ENCODE data around the gene RIPOR3.
"Not testable (repeated sequence)": the region's sequence is repeated elsewhere in the genome, so short reads cannot be mapped to it uniquely, and the experiment has no call there.

RIPOR3 gene

DNA sequence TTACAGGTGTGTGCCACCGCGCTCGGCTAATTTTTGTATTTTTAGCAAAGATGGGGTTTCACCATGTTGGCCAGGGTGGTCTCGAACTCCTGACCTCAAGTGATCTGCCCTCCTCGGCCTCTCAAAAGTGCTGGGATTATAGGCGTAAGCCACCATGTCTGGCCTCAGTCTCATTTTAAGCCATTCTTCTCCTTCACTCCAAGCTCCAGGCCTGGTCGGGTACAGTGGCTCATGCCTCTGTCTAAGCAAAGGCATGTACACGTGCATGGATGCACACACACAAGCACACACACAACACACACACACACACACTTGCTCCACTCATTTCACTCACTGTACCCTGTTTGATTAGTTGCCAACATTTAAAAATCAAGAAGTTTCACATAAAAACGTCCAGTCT is 32.3 kb upstream of the RIPOR3 start:
- no peak for DNase-seq

DNA sequence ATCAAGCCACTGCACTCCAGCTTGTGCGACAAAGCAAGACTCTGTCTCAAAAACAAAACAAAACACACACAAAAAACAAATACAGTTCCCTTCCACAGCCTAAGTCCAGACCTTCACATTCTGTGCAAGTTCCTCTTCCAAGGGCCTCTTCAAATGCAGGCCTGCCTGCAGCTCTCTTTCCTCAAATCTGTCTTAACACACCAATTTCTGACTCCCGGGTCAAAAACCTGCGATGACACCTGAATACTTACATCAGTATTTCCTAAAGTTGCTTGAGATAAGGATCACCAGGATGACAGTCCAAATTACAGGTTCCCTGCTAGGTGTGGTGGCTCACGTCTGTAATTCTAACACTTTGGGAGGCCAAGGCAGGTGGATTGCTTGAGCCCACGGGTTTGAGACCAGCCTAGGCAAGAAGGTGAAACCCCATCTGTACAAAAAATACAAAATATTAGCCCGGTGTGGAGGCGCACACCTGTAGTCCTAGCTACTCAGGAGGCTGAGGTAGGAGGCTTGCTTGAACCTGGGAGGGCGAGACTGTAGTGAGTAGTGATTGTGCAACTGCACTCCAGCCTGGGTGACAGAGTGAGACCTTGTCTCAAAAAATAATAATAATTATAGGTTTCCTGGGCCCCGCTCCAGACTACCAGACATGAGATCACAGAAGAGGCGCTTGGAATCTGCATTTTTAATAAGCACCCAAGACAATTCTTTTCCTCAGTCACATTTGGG is 31.2 kb upstream of the RIPOR3 start:
- DNase-seq = no peak

DNA sequence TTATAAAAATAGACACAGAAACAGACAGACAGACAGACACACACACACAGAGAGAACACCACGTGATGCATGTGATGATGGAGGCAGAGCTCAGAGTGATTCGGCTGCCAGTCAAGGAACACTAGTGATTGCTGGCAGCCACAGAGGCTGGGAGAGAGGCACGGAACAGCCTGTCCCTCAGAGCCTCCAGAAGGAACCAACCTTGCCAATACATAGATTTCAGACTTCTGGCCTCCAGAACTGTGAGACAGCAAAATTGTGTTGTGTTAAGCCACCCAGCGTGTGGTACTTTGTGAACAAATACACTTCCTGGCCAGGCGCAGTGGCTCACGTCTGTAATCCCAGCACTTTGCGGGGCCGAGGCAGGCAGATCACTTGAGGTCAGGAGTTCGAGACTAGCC is 30.5 kb upstream of the RIPOR3 start:
- DNase-seq = no peak

DNA sequence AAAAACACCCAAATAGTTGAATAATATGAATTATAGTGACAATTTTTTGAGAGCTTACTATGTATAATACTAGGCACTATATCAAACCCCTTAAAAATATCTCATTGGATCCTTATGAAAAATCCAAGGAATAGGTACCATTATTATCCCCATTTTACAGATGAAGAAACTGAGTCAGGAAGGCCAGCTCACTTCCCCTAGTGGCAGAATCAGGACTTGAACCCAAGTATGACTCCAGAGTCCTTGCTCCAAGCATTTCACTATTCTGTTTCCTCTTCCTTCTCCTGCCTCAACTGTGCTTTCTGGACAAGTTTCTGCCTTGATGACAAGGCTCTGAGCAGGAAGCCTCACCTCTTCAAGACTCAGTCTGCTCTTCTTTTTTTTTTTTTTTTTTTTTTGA is 29.2 kb upstream of the RIPOR3 start:
- DNase-seq = no peak

DNA sequence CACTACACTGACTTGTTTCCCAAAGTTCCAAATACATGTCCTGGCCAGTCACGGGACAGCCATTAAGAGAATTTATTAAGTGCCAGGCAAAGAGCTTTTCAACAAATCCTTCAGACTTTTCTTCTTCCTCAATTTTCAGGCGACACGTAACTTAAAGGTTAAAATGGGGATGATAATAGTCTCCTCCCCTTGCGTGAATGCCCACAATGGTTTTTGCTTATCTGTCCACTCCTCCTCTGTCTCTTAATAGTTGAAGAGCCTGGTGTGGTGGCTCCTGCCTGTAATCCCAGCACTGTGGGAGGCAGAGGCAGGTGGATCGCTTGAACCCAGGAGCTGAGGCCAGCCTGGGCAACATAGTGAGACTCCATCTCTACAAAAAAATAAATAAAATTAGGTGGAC is 28.7 kb upstream of the RIPOR3 start:
- DNase-seq = no peak

DNA sequence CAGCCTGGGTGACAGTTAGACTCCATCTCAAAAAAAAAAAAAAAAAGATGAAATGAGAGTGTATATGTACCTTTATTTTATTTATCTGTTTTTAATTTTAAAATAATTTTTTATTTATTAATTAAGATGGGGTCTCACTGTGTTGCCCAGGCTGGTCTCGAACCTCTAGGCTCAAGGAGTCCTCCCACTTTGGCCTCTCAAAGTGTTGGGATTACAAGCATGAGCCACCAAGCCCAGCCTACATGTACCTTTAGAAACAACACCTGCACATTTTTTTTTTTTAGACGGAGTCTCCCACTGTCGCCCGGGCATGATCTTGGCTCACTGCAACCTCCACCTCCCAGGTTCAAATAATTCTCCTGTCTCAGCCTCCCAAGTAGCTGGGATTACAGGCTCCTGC is 28.0 kb upstream of the RIPOR3 start:
- no peak for DNase-seq

DNA sequence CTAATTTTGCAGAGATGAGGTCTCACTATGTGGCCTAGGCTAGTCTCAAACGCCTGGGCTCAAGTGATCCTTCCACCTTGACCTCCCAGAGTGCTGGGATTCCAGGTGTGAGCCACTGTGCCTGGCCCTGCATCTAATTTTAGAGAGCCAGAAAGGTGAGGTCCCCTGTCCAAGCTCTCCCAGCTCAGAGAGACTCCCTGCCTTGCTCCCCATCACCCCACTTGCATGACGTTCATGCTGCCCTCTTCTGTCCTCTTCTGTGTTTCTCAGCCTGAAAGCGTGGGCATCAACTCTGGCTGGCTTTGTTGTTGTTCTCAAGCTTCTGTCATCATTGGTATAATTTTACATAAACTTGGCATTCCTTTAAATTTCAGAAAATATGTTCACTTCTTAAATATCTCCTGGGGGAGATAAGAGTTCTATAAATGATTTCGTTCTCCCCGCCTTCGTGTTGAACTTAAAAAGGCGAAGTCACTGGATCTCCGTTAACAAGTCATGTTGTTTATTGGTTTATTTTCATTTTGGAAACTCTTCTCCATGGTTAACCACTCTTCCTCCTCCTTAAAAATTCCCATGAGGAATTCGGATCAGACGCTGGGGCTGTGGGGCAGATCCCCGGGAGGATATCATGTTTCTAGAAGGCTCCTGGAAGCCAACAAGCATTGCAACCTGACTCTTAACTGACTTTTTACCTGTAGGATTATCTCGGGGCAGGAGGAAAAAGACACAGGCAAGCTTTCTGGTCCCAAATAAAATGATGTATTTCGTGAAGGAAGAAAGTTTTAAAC is 26.8 kb upstream of the RIPOR3 start:
- DNase-seq = no peak

DNA sequence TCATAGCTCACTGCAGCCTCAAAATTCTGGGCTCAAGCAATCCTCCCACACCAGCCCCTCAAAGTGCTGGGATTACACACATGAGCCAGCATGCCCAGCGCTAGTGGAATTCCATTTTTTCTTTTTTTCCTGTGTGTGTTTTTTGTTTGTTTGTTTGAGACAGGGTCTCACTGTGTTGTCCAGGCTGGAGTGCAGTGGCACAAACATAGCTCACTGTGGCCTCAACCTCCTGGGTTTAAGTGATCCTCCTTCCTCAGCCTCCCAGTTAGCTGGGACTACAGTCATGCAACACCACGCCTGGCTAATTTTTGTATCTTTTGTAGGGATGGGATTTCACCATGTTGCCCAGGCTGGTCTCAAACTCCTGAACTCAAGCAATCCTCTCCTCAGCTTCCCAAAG is 26.0 kb upstream of the RIPOR3 start:
- no peak for DNase-seq

DNA sequence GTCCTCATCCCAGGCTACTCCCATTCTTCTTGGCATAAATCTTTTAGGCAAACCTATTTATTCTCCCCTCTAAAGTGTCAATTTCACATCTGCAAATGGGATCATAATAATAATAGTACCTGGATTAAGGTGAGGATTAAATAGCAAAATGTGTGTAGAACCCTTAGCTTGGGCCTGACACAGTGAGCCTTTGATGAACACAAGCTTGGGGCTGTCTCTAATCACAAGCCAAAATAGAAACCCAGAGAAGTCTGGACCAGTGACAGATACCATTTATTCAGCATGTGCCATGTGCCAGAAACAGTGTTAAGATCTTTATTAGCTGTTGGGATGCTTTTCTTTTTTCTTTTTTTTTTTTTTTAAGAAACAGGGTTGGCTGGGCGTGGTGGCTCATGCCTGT is 25.2 kb upstream of the RIPOR3 start:
- DNase-seq = no peak

DNA sequence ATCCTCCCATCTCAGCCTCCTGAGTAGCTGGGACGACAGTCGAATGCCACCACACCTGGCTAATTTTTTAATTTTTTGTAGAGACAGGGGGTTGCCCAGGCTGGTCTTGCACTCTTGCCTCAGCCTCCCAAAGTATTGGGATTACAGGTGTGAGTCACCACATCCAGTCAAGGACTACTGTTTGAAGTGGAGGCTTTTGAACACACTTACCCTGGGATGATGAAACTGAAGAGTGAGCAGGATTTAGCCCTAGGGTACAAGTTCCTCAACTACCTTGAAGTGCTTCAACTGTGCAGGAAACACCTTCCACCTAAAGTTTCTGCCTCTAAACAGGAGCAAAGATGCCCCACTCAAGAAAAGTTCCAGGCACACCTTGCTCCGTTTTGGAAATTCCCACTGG is 24.4 kb upstream of the RIPOR3 start:
- DNase-seq = no peak

DNA sequence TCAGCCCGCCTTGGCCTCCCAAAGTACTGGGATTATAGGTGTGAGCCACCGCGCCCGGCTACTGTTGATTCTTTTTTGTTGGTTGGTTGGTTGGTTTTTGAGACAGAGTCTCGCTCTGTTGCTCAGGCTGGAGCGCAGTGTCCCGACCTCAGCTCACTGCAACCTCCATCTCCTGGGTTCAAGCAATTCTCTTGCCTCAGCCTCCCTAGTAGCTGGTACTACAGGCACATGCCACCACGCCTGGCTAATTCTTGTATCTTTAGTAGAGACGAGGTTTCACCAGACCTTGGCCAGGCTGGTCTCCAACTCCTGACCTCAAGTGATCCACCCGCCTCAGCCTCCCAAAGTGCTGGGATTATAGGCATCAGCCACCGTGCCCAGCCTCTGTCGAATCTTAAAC is 23.1 kb upstream of the RIPOR3 start:
- not testable (repeated sequence) for DNase-seq

DNA sequence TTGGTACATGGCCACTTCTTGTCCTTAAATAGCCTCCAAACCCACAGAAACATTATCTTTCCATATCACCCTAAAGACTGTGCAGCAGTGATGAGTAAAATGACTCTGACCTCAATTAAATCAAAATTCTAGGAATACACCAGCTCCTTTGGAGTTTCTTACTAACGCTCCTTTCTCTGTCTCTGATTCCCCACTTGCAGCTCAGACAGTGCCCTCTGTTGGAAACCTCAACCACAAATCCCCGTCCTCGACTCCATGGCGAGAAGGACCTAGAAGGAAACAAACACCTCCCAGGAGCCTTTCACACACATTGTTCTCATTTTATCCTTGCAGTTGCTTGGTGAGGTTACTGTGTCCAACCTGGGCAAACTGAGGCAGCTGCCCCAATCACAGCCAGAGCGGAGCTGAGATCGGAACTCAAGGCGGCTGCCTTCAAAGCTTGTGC is 22.3 kb upstream of the RIPOR3 start:
- no peak for DNase-seq

DNA sequence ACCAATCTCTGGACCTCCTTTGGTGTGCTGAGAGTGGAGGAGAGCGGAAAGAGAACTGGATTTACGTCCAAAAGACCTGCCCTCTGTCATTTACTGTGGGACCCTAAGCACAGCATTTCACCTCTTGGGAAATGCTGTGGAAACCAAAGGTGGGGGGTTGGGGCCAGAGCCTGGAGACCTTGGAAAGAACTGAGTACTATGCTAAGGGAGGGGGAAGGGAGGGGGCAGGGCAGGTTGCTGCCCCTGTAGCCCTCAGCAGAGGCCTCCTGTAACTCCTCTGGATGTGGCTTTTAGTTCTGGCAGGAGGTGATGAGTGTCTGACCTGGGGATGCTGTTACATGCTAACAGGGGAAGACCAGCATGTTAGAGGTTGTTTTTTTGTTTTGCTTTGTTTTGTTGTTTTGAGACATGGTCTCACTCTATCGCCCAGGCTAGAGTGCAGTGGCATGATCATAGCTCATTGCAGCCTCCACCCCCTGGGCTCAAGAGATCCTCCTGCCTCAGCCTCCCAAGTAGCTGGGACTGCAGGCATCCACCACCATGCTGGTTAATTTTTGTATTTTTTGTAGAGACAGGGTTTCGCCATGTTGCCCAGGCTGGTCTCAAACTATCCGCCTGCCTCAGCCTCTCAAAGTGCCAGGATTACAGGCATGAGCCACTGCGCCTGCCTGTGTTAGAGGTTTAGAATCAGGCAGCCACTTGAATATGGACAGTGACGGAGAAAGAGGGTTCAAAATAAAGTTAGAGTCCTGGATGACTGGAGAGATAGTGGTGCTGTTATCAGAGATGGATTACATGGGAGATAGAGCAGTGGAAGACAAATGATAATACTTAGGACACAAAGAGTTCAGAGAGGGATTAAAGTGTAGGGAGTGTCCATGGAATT is 21.7 kb upstream of the RIPOR3 start:
- DNase-seq = no peak

DNA sequence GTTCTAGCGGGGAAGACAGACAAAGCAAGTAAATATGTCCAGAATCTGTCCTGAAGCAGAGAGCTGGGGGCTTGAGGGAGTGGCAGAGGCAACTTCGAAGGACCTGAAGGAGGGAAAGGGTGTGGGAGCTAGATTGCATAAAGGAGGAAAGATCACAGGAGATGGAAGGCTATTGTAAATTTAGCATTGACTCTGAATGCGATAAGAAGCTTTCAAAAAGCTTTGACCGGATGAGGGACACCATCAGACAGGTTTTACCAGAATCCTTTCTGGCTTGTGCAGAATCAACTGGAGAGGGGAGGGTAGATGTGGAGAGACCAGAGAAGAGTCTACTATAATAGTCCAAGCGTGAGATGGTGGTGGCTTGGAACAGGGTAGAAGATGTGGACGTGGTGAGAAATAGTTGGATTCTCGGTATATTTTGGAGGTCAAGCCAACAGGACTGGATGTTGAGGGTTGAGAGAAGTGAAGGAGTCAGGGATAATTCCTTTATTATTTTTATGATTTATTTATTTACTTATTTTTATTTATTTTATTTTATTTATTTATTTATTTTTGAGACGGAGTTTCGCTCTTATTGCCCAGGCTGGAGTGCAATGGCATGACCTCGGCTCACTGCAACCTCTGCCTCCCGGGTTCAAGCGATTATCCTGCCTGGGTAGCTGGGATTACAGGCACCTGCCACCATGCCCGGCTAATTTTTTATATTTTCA is 19.9 kb upstream of the RIPOR3 start:
- DNase-seq = no peak

DNA sequence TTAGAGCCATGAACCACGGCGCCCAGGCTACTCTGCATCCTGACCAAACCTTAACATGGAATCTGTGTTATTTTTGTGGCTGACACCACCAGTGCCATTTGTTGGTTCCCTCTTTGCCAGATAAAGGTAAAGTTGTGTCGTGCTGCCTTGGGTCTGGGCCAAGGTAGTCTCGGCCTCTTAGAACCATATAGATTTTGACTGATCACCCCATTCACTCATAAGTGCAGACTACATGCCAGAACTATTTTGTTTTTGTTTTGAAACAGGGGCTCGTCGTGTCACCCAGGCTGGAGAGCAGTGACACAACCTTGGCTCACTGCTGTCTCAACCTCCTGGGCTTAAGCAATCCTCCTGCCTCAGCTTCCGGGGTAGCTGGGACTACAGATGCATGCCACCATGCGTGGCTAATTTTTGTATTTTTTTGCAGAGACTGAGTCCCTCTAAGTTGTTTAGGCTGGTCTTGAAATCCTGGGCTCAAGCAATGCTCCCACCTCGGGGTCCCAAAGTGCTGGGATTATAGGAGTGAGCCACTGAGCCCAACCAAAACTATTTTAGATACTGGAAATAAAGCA is 19.2 kb upstream of the RIPOR3 start:
- no peak for DNase-seq

DNA sequence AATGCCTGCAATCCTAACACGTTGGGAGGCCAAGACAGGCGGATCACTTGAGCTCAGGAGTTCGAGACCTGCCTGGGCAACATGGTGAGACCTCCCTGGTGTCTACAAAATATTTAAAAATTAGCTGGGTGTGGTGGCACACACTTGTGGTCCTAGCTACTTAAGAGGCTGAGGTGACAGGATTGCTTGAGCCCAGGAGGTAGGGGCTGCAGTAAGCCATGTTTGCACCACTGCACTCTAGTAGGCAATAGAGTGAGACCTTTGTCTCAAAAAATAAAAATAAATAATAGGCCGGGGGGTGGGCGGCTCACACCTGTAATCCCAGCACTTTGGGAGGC is 18.3 kb upstream of the RIPOR3 start:
- DNase-seq = no peak

DNA sequence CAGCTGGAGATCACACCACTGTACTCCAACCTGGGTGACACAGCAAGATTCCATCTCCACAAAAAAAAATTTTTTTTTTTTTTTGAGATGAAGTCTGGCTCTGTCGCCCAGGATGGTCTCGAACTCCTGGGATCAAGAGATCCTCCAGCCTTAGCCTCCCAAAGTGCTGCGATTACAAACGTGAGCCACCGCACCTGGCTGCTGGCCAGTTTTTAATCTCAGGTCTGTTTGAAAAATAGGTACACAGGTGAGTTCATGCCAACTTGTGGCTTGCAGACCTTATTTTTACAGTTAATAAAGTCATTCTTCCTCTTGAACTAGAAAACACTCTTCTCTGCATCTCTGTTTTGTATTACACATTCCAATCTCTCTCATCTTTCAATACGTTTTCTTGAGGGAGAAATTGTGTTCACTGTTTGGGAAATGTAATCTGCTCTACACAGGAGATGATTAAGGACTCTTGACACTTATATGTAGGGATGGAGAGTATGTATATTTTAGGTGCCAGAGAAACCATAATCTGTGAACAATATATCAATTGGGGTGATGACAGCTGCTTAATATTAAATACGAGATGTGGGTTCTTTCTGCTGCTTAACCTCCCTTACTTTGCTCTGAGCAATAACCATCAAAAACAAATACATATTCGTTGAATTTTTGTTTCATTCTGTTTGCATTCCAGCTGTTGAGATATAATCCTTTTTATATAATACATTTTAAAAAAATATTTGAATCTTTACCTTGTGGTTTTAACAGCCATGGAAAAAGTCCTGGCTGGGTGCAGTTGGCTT is 17.7 kb upstream of the RIPOR3 start:
- DNase-seq = no peak

DNA sequence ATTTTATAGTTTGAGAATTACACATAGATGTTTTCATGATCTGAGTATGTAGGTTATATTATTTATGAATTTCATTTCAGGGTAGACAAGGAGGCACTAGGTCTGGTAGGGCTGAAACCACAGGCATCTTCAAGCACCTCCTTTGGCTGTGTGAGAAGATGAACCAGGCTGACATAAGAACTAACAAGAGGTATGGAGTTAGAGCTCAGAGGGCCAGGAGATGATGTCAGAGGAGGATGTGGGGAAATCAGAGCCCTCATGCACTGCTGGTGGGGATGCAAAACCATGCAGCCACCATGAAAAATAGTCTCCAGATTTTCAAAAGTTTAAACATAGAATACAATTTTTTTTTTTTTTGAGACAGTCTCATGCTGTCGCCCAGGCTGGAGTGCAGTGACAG is 13.6 kb upstream of the RIPOR3 start:
- no peak for DNase-seq

DNA sequence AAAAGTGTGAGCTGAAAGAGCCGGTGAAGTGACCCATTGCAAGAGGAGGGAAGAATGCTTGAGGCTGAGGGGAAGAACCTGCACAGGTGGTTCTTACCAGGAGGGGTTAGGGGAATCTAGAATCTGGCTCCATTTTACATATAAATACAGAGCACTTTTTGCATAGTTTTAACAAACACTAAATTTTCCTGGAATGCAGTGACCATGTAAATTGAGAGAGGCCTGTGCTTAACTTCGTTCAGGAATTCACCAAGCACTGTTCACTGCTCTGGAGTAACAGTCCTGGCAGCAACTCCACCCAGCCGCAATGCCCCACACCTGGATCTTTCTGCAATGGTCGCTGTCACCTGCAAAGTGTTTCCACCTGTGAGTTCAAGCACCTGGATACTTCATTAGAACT is 13.2 kb upstream of the RIPOR3 start:
- no peak for DNase-seq

DNA sequence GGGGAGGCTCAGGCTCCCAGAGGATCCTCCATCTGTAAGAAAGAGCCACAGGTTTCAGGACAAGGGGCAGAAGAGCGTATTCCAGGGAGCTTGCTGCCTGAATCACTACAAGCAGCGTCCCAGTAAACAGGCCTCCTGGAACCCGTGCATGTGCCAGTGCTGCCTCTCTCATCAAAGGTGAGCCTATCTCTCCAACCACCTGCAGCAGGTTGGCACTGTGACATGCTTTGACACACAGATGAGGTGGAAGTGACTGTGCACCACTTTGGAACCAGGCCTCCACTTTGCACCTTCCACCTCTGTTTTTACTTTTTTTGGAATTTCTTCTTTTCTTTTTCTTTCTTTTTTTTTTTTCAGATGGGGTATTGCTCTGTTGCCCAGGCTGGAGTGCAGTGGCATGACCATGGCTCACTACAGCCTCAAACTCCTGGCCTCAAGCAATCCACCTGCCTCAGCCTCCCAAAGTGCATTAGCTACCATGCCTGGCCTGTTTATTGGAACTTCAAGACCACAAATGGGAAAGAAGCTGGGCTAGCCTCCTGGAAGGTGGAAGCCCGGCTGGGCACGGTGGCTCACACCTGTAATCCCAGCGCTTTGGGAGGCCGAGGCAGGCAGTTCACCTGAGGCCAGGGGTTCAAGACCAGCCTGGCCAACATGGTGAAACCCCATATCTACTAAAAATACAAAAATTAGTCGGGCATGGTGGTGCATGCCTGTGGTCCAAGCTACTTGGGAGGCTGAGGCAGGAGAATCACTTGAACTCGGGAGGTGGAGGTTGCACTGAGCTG is 12.5 kb upstream of the RIPOR3 start:
- DNase-seq = not testable (repeated sequence)

Data from NCI-H524 treated with DMSO at 0.1 percent for 48 hours (cell line).